GM18526 (cell line): Measurements from ENCODE around the gene SNX21.
A peak's percentile ranks its signal among the peaks of the same experiment; 100 is the strongest.

ENCODE experiments used
- POLR2A ChIP-seq: IDR thresholded peaks from 3 replicates; pipeline ENCODE4 v1.6.1; 2011; ENCODE audit not compliant: insufficient read length; ENCODE audit errors: extremely low read depth

Gene SNX21

GRCh38 chr20:45840700-45841198 lies 7.2 kb downstream of the SNX21 start:
- TF ChIP-seq POLR2A: no peak

GRCh38 chr20:45841407-45842129 lies 8.0 kb downstream of the SNX21 start:
- TF ChIP-seq POLR2A: no peak

- no peak for TF ChIP-seq POLR2A
Measured at GRCh38 chr20:45842169-45842812, 8.7 kb downstream of the SNX21 start.

GRCh38 chr20:45843506-45843905 lies 9.9 kb downstream of the SNX21 start:
- no peak for TF ChIP-seq POLR2A

- no peak for TF ChIP-seq POLR2A
Measured at GRCh38 chr20:45845452-45845851, 11.9 kb downstream of the SNX21 start.

GRCh38 chr20:45848421-45848820 lies 14.8 kb downstream of the SNX21 start:
- no peak for TF ChIP-seq POLR2A

GRCh38 chr20:45848969-45849582 lies 15.5 kb downstream of the SNX21 start:
- TF ChIP-seq POLR2A: no peak

GRCh38 chr20:45850238-45850637 lies 16.6 kb downstream of the SNX21 start:
- no peak for TF ChIP-seq POLR2A

GRCh38 chr20:45850926-45851325 lies 17.3 kb downstream of the SNX21 start:
- no peak for TF ChIP-seq POLR2A

- TF ChIP-seq POLR2A: no peak
Measured at GRCh38 chr20:45851501-45851900, 17.9 kb downstream of the SNX21 start.

- TF ChIP-seq POLR2A: no peak
Measured at GRCh38 chr20:45852326-45852725, 18.7 kb downstream of the SNX21 start.

GRCh38 chr20:45853484-45853883 lies 19.9 kb downstream of the SNX21 start:
- no peak for TF ChIP-seq POLR2A

GRCh38 chr20:45857114-45857881 lies 23.7 kb downstream of the SNX21 start, which contains the start of the genes ACOT8 and ZSWIM3:
Gene ACOT8 (minus strand): TSS chr20:45857392. CDS start chr20:45857315, 77 bp downstream.
Gene ZSWIM3 (plus strand): TSS chr20:45857614. CDS start chr20:45857826, 212 bp downstream.
- peak; percentile 86 for TF ChIP-seq POLR2A

GRCh38 chr20:45857882-45858216 lies 24.2 kb downstream of the SNX21 start:
- TF ChIP-seq POLR2A: peak; percentile 1

- no peak for TF ChIP-seq POLR2A
Measured at GRCh38 chr20:45859916-45860315, 26.3 kb downstream of the SNX21 start.
